CD4-positive, alpha-beta T cell (primary cell): Measurements from ENCODE around the gene DENND5B. TPM values are rescaled to one million over a fixed set of nuclear protein-coding genes. Genes with fewer than 3 reads are reported as not detected.

Experiments
- ATAC-seq: fragments of 200-7000 bp; cut with Tn5 transposase; one replicate; pipeline ENCODE4 v1.10.0; 2022; ENCODE audit warnings: mild to moderate bottlenecking; ENCODE audit not compliant: poor library complexity
- CTCF ChIA-PET: fragments of 350-600 bp; sonication (Branson Sonifier 250); formaldehyde crosslinking; loops from one replicate; lab custom pipeline; 2021; ENCODE audit warnings: antibody characterized with exemption, inconsistent platforms; lab: Charles Lee
- POLR2A ChIA-PET: fragments of 350-600 bp; sonication (Branson Sonifier 250); formaldehyde crosslinking; loops from one replicate; lab custom pipeline; 2021; ENCODE audit warnings: antibody characterized with exemption, inconsistent platforms; lab: Charles Lee
- DNase-seq, 14 experiments: peaks; one replicate each; pipeline ENCODE4 v3.0.0-alpha.2; 2013 to 2020; ENCODE audit warnings: mixed read lengths in 2 of 14
- H3K27ac ChIP-seq, 2 donors: one replicate each; pipeline versions ENCODE4 v1.5.1 to v1.7.0; 2013; ENCODE audit warnings: low read length in 2 of 2, low read depth in 1 of 2, mild to moderate bottlenecking in 1 of 2
- H3K27me3 ChIP-seq, 2 experiments: 1 replicate in 1 of 2; 2 replicates in 1 of 2; pipeline versions ENCODE4 v1.6.1 to v1.7.0; 2013; ENCODE audit warnings: low read length in 2 of 2, control low read depth in 1 of 2, mild to moderate bottlenecking in 1 of 2, moderate library complexity in 1 of 2; ENCODE audit not compliant: insufficient read depth in 2 of 2, control insufficient read depth in 1 of 2
- H3K36me3 ChIP-seq: one replicate; pipeline ENCODE4 v1.6.1; 2013; ENCODE audit warnings: low read length, control low read depth; ENCODE audit not compliant: insufficient read depth
- H3K4me1 ChIP-seq: one replicate; pipeline ENCODE4 v1.6.1; 2013; ENCODE audit warnings: low read length, control low read depth; ENCODE audit not compliant: insufficient read depth
- H3K4me3 ChIP-seq: one replicate; pipeline ENCODE4 v1.5.1; 2013; ENCODE audit warnings: mild to moderate bottlenecking, low read length, moderate library complexity
- H3K9me3 ChIP-seq, 2 experiments: 1 replicate in 1 of 2; 2 replicates in 1 of 2; pipeline versions ENCODE4 v1.6.1 to v1.7.0; 2013; ENCODE audit warnings: low read length in 2 of 2, mild to moderate bottlenecking in 2 of 2, control low read depth in 1 of 2, moderate library complexity in 1 of 2; ENCODE audit not compliant: control insufficient read depth in 1 of 2, insufficient read depth in 1 of 2
- H3K27ac Mint-ChIP-seq: one replicate; pipeline ENCODE4 v1.8.0; 2020; ENCODE audit warnings: mixed read lengths
- H3K27me3 Mint-ChIP-seq: one replicate; pipeline ENCODE4 v1.8.0; 2021; ENCODE audit warnings: mixed read lengths
- H3K36me3 Mint-ChIP-seq: one replicate; pipeline ENCODE4 v1.8.0; 2021; ENCODE audit warnings: low read depth, mixed read lengths
- H3K4me1 Mint-ChIP-seq: one replicate; pipeline ENCODE4 v1.8.0; 2021; ENCODE audit warnings: low read depth, mixed read lengths
- H3K4me3 Mint-ChIP-seq: one replicate; pipeline ENCODE4 v1.8.0; 2020; ENCODE audit warnings: mild to moderate bottlenecking, mixed read lengths
- H3K9me3 Mint-ChIP-seq: one replicate; pipeline ENCODE4 v1.8.0; 2020; ENCODE audit warnings: mixed read lengths
- intact Hi-C, 2 experiments: fragments of 100-400 bp; cut with DNase I in 1 of 2; cut with micrococcal nuclease in 1 of 2; formaldehyde crosslinking; loops; one replicate each; pipeline versions ENCODE4 v1.15.1 to v1.9.0; 2023 to 2025; cut with DNase I, micrococcal nuclease
- total RNA-seq, 174 experiments: library from RNA in 2 of 174; stranded (reverse) in 2 of 174; gene quantifications; one replicate each; pipeline ENCODE4 v1.2.3 and lab custom pipeline; 2021 to 2026
- TF ChIP-seq, protein P1 (sequence below): fragments of 200-600 bp; IDR thresholded peaks from one replicate; pipeline ENCODE4 v1.8.0; 2022; ENCODE audit warnings: antibody characterized with exemption, mild to moderate bottlenecking

Gene DENND5B
- total RNA-seq, 2 experiments from 2014 or later: 0.22 to 0.25 TPM

DNA sequence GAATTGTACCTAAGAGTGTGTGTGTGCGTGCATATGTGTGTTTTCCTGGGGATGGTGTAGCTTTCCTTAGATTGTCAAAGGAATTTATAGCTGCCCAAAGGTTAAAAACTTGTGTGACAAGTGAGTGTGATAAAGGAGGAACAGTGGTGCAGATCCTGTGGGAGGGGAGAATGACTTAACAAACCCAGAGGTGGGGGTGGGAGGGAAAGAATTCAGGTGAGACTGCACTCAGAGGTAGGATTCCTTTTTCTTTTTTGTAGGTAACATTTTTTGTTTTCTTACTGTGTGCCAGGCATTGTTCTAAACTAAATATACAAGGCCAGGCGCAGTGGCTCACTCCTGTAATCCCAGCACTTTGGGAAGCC is 219.7 kb downstream of the DENND5B start:
- ChIA-PET CTCF (no interaction called here), POLR2A (no interaction called here)
- Mint-ChIP-seq H3K27me3 (peaks cover 4% of the 10 kb centered on the region), H3K4me1 (no peaks in the 10 kb centered on the region), H3K4me3 (no peak overlapping the region), H3K27ac (no peak overlapping the region), H3K36me3 (no peaks in the 10 kb centered on the region), H3K9me3 (no peaks in the 10 kb centered on the region)
- DNase-seq: no peak
- Histone ChIP-seq H3K4me1 (no peaks in the 10 kb centered on the region), H3K27me3 (peaks cover 0 to 3% of the 10 kb centered on the region in 2 experiments), H3K4me3 (no peak overlapping the region), H3K36me3 (no peaks in the 10 kb centered on the region), H3K27ac (no peak overlapping the region), H3K9me3 (no peaks in the 10 kb centered on the region)
- TF ChIP-seq, protein P1, sequence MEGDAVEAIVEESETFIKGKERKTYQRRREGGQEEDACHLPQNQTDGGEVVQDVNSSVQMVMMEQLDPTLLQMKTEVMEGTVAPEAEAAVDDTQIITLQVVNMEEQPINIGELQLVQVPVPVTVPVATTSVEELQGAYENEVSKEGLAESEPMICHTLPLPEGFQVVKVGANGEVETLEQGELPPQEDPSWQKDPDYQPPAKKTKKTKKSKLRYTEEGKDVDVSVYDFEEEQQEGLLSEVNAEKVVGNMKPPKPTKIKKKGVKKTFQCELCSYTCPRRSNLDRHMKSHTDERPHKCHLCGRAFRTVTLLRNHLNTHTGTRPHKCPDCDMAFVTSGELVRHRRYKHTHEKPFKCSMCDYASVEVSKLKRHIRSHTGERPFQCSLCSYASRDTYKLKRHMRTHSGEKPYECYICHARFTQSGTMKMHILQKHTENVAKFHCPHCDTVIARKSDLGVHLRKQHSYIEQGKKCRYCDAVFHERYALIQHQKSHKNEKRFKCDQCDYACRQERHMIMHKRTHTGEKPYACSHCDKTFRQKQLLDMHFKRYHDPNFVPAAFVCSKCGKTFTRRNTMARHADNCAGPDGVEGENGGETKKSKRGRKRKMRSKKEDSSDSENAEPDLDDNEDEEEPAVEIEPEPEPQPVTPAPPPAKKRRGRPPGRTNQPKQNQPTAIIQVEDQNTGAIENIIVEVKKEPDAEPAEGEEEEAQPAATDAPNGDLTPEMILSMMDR: no peak
- intact Hi-C loops: no loop called here
- no peak for ATAC-seq

- intact Hi-C loops: no loop called here
- Mint-ChIP-seq H3K4me3 (no peak overlapping the region), H3K9me3 (no peaks in the 10 kb centered on the region), H3K36me3 (no peaks in the 10 kb centered on the region), H3K27me3 (peaks cover 4% of the 10 kb centered on the region), H3K4me1 (no peaks in the 10 kb centered on the region), H3K27ac (no peak overlapping the region)
- ATAC-seq: no peak
- ChIA-PET CTCF (no interaction called here), POLR2A (no interaction called here)
- H3K4me1 ChIP-seq: no peaks in the 10 kb centered on the region
- no peaks in the 10 kb centered on the region for H3K36me3 ChIP-seq
- peak in 1 of 14 experiments; percentile 4 for DNase-seq
- TF ChIP-seq, protein P1: no peak
- peaks cover 0 to 3% of the 10 kb centered on the region in 2 experiments for H3K27me3 ChIP-seq
- no peak overlapping the region for H3K27ac ChIP-seq
- no peaks in the 10 kb centered on the region for H3K9me3 ChIP-seq
- H3K4me3 ChIP-seq: no peak overlapping the region
These were observed 220.2 kb downstream of the DENND5B start for GRCh38 chr12:31370531-31371255.

GRCh38 chr12:31369712-31370521 is 221.0 kb downstream of the DENND5B start:
- CTCF ChIA-PET: no interaction called here
- H3K27ac ChIP-seq: no peak overlapping the region
- H3K27me3 Mint-ChIP-seq: peaks cover 4% of the 10 kb centered on the region

More at GRCh38 chr12:31369712-31370521, 221.0 kb downstream of the DENND5B start:
- no peak for ATAC-seq
- no peak overlapping the region for H3K27ac Mint-ChIP-seq
- Histone ChIP-seq H3K36me3 (no peaks in the 10 kb centered on the region), H3K27me3 (peaks cover 0 to 3% of the 10 kb centered on the region in 2 experiments), H3K4me3 (no peak overlapping the region), H3K9me3 (no peaks in the 10 kb centered on the region), H3K4me1 (no peaks in the 10 kb centered on the region)
- no peak overlapping the region for H3K4me3 Mint-ChIP-seq
- POLR2A ChIA-PET: no interaction called here
- no peak for DNase-seq
- TF ChIP-seq, protein P1: no peak
- H3K36me3 Mint-ChIP-seq: no peaks in the 10 kb centered on the region
- intact Hi-C loops: no loop called here
- no peaks in the 10 kb centered on the region for H3K4me1 Mint-ChIP-seq
- H3K9me3 Mint-ChIP-seq: no peaks in the 10 kb centered on the region
